ENCODE measurements around the gene MBNL1.
A peak's percentile ranks its signal among the peaks of the same experiment; 100 is the strongest.
"Not testable (repeated sequence)": the region's sequence is repeated elsewhere in the genome, so short reads cannot be mapped to it uniquely, and the experiment has no call there.

The MBNL1 gene

DNA sequence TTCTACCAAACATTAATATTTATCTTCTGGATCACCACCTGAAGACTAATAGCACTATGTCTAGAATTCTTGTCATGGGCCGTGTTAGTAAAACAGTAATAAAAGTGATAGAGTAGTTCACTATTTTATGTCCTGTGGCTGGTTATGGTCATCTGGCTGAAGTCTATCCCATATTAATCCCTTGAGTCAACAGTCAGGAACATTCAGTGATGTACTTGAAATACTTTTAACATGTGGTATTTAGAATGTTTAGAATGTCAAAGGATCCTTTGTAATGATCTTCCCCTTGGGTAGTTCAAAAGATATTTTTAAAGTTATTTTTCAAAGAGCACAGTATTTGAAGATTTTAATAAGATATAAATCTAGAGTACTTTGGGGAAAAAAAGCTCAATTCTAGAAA is 117.0 kb downstream of the MBNL1 start:
- Mint-ChIP-seq H3K9me3 (no peaks in the 10 kb centered on the region), H3K4me1 (ENCODE audit: low read depth) (peaks cover 35% of the 10 kb centered on the region), H3K27ac (no peak overlapping the region), H3K36me3 (ENCODE audit: low read depth) (peaks cover 29% of the 10 kb centered on the region), H3K4me3 (no peak overlapping the region), H3K27me3 (ENCODE audit: low read depth) (no peaks in the 10 kb centered on the region)
- DNase-seq (ENCODE audit: low spot score): no peak

DNA sequence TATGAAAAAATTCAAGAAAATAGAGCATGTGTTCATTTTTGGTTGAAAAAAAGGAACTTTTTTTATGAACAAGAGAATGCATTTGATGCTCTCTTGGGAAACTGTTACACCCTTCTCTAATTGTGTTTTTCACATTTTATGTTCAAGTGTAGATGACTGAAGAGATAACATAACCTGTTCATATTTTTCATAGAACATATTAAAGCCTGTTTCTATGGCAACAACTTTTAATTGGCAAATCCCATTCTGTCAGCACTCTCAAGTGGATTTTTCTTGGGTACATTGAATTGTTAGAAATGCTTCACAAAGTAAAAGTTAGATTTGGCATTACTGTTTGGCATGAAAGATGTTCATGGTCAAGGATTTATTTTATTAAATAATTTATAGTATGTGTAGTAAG is 117.5 kb downstream of the MBNL1 start:
- H3K9me3 Mint-ChIP-seq: no peaks in the 10 kb centered on the region
- no peak for DNase-seq (ENCODE audit: low spot score)
- peaks cover 29% of the 10 kb centered on the region for H3K36me3 Mint-ChIP-seq (ENCODE audit: low read depth)
- no peaks in the 10 kb centered on the region for H3K27me3 Mint-ChIP-seq (ENCODE audit: low read depth)
- H3K27ac Mint-ChIP-seq: no peak overlapping the region
- no peak overlapping the region for H3K4me3 Mint-ChIP-seq
- peaks cover 35% of the 10 kb centered on the region for H3K4me1 Mint-ChIP-seq (ENCODE audit: low read depth)

DNA sequence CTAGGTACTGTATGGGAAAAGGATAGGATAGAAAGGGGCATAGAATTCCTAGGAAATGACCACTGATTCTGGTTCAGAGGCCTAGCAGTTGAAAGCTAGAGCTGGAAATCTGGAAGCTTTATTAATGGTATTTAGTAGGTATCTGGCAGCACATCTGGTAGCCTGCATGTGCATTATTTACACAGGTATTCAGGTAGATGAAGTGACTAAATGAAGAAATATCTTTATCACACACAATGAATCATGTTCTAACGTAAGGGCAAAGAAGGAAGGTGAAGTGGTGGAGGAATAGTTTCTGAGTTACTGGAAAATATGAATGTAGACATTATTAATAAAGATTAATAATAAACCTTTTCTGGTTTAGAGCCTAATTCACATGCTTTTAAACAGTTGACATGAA is 119.9 kb downstream of the MBNL1 start:
- peaks cover 20% of the 10 kb centered on the region for H3K36me3 Mint-ChIP-seq (ENCODE audit: low read depth)
- no peak for DNase-seq (ENCODE audit: low spot score)
- H3K9me3 Mint-ChIP-seq: no peaks in the 10 kb centered on the region
- no peak overlapping the region for H3K4me3 Mint-ChIP-seq
- H3K27me3 Mint-ChIP-seq (ENCODE audit: low read depth): no peaks in the 10 kb centered on the region
- H3K27ac Mint-ChIP-seq: no peak overlapping the region
- peaks cover 28% of the 10 kb centered on the region for H3K4me1 Mint-ChIP-seq (ENCODE audit: low read depth)

DNA sequence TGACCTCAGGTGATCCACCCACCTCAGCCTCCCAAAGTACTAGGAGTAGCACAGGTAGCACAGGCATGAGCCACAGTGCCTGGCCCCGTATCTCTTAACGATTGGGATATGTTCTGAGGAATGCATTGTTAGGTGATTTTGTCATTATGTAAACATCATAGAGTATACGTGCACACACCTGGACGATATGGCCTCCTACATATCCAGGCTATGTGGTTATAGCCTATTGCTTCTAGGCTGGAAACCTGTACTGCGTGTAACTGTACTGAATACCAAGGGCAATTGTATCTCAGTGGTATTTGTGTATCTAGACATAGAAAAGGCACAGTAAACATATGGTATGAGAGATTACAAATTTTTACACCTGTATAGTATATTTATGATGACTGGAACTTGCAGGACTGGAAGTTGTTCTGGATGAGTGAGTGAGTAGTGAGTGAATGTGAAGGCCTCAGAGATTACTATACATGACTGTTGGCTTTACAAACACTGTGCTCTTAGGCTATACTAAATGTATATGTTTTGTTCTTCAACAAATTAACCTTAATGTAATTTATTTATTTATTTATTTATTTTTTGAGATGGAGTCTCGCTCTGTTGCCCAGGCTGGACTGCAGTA is 120.7 kb downstream of the MBNL1 start:
- peaks cover 24% of the 10 kb centered on the region for H3K4me1 Mint-ChIP-seq (ENCODE audit: low read depth)
- no peak for DNase-seq (ENCODE audit: low spot score)
- H3K4me3 Mint-ChIP-seq: no peak overlapping the region

DNA sequence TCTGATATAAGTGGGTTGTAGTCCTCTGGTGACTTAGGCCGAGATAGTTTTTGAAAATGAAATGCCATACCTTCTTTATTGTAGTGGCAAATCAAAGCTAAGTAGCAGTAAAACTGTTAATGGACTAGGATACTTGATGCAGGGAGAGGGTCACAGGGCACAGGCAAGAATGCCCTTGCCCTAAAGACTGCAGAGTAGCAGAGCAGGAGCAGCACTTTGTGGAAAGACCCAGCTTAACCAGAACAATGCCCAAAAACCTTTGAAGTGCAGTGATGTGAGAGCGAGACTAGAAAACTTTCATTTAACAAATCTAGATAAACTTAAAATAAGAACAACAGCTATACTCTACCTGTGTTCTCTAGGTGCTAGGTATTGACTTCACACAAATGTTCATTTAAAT is 121.9 kb downstream of the MBNL1 start:
- Mint-ChIP-seq H3K9me3 (no peaks in the 10 kb centered on the region), H3K36me3 (ENCODE audit: low read depth) (peaks cover 26% of the 10 kb centered on the region), H3K27ac (no peak overlapping the region), H3K4me3 (no peak overlapping the region), H3K27me3 (ENCODE audit: low read depth) (no peaks in the 10 kb centered on the region), H3K4me1 (ENCODE audit: low read depth) (peaks cover 21% of the 10 kb centered on the region)
- DNase-seq (ENCODE audit: low spot score): no peak

More for the DNA sequence above, 120.7 kb downstream of the MBNL1 start:
- H3K9me3 Mint-ChIP-seq: no peaks in the 10 kb centered on the region
- no peak overlapping the region for H3K27ac Mint-ChIP-seq
- peaks cover 22% of the 10 kb centered on the region for H3K36me3 Mint-ChIP-seq (ENCODE audit: low read depth)
- no peaks in the 10 kb centered on the region for H3K27me3 Mint-ChIP-seq (ENCODE audit: low read depth)

DNA sequence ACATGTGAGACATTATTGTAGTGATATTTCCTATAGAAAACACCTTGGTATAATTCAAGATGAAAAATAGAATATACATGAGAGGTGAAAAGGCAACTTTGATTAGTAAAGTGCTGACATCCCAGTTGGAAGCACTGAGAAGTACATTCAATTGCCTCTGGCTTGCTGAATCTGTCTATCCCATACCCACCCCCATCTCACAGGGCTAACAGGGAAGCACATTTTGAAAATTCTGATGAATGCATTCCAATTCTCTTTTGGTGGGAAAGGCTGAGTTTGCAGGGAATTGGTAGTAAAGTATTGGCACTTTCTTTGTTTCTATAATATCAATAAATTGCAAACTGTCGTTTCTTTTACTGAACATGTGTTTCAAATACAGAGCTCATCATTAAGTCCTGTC is 122.9 kb downstream of the MBNL1 start:
- no peak overlapping the region for H3K27ac Mint-ChIP-seq
- no peak for DNase-seq (ENCODE audit: low spot score)
- H3K4me1 Mint-ChIP-seq (ENCODE audit: low read depth): peaks cover 23% of the 10 kb centered on the region
- H3K36me3 Mint-ChIP-seq (ENCODE audit: low read depth): peaks cover 31% of the 10 kb centered on the region
- no peaks in the 10 kb centered on the region for H3K27me3 Mint-ChIP-seq (ENCODE audit: low read depth)
- H3K4me3 Mint-ChIP-seq: no peak overlapping the region
- no peaks in the 10 kb centered on the region for H3K9me3 Mint-ChIP-seq

DNA sequence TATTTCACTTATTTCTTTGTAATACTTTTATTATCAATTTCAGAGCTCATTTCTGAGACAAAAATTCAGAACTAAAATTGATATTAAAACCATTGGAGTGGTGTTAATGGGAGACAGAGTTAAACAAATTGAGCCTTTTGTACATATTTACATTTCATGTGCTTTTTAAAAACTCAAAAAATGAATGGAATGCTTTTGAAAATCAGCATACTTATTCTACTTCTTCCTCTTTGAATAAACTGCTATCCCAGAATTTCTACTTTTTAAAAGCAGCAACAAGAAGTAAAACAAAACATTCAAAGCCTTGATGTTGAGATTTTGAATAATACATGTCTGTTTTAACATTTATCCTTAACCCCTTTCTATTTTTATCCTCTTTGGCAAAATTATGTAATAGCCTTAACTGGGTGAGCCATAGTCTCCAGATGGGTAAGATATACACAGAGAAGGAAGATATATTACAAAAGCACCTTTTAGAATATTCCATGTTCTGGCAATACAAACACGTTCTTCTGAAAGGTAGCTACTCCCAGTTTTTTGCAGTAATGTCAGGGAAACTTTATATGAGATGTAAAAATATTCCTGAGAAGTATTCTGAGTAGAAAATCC is 123.6 kb downstream of the MBNL1 start:
- no peak overlapping the region for H3K4me3 Mint-ChIP-seq
- no peak for DNase-seq (ENCODE audit: low spot score)
- peaks cover 35% of the 10 kb centered on the region for H3K36me3 Mint-ChIP-seq (ENCODE audit: low read depth)
- H3K4me1 Mint-ChIP-seq (ENCODE audit: low read depth): peaks cover 23% of the 10 kb centered on the region
- no peaks in the 10 kb centered on the region for H3K9me3 Mint-ChIP-seq
- no peak overlapping the region for H3K27ac Mint-ChIP-seq
- H3K27me3 Mint-ChIP-seq (ENCODE audit: low read depth): no peaks in the 10 kb centered on the region

DNA sequence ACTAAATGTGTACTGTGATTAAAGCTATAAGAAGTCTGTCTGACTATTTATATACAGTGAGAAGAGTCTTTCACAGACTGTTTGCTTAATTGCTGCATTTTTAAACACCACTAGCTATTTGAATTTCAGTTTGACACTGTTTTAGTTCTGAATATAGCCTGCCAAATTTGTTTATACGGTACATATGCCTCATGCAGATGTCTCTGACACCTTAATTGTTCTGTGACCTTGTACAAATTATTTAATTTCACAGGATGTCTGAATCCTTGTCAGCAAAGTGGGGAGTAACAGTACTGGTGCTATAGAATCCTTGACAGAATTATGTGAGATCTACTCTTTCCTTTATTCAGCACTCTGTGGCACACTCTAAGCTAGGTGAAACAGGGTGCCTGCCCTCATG is 125.5 kb downstream of the MBNL1 start:
- no peak overlapping the region for H3K4me3 Mint-ChIP-seq
- peaks cover 26% of the 10 kb centered on the region for H3K4me1 Mint-ChIP-seq (ENCODE audit: low read depth)
- H3K36me3 Mint-ChIP-seq (ENCODE audit: low read depth): peaks cover 40% of the 10 kb centered on the region
- no peaks in the 10 kb centered on the region for H3K27me3 Mint-ChIP-seq (ENCODE audit: low read depth)
- no peak for DNase-seq (ENCODE audit: low spot score)
- H3K27ac Mint-ChIP-seq: no peak overlapping the region
- H3K9me3 Mint-ChIP-seq: no peaks in the 10 kb centered on the region

DNA sequence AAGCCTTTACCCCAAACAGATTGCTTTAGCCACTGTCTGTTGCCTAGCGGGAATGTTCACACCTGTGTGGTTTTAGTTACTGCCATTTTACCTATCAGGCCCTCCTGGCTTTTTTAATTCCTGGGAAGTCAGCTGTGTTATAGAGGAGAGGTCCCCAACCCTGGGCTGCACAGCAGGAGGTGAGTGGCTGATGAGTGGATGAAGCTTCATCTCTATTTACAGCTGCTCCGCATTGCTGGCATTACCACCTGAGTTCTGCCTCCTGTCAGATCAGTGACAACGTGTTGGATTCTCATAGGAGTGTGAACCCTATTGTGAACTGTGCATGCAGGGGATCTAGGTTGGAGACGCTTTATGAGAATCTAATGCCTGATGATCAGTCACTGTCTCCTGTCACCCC is 127.0 kb downstream of the MBNL1 start:
- H3K4me3 Mint-ChIP-seq: no peak overlapping the region
- no peaks in the 10 kb centered on the region for H3K9me3 Mint-ChIP-seq
- no peak for DNase-seq (ENCODE audit: low spot score)
- no peak overlapping the region for H3K27ac Mint-ChIP-seq
- H3K4me1 Mint-ChIP-seq (ENCODE audit: low read depth): peaks cover 33% of the 10 kb centered on the region
- H3K27me3 Mint-ChIP-seq (ENCODE audit: low read depth): no peaks in the 10 kb centered on the region
- H3K36me3 Mint-ChIP-seq (ENCODE audit: low read depth): peaks cover 41% of the 10 kb centered on the region

DNA sequence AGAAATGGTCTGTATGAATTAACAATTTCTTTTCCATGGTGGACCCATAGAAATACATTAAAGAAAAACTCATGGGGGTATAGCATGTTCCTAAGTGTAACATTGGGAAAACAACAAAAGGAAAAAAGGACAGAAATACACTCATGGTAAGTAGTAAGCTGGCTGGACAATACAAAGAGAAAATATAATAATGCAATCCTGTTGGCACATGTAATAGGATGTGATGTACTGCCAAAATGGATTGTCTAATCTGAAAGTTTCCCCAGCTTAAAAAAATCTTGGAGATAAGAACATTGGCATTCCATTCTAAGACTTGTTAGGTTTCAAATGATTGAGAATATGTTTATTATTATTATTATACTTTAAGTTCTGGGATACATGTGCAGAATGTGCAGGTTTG is 128.1 kb downstream of the MBNL1 start:
- H3K27ac Mint-ChIP-seq: no peak overlapping the region
- H3K36me3 Mint-ChIP-seq (ENCODE audit: low read depth): peaks cover 41% of the 10 kb centered on the region
- H3K4me1 Mint-ChIP-seq (ENCODE audit: low read depth): peaks cover 37% of the 10 kb centered on the region
- no peaks in the 10 kb centered on the region for H3K27me3 Mint-ChIP-seq (ENCODE audit: low read depth)
- no peaks in the 10 kb centered on the region for H3K9me3 Mint-ChIP-seq
- no peak for DNase-seq (ENCODE audit: low spot score)
- H3K4me3 Mint-ChIP-seq: no peak overlapping the region

DNA sequence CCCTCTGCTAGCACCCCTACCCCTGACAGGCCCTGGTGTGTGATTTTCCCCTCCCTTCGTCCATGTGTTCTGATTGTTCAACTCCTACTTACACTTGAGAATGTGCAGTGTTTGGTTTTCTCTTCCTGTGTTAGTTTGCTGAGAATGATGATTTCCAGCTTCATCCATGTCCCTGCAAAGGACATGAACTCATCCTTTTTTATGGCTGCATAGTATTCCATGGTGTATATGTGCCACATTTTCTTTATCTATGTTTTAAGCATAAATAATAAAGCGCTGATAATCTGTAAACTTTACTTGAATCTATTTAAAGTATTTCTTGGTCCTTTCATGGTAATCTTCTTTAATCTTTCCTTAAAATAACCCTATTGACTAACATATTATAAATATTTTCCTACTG is 128.6 kb downstream of the MBNL1 start:
- Mint-ChIP-seq H3K4me1 (ENCODE audit: low read depth) (peaks cover 39% of the 10 kb centered on the region), H3K36me3 (ENCODE audit: low read depth) (peaks cover 44% of the 10 kb centered on the region), H3K27ac (peak overlapping the region; percentile 49)
- not testable (repeated sequence) for H3K27me3 Mint-ChIP-seq (ENCODE audit: low read depth); H3K9me3 Mint-ChIP-seq; H3K4me3 Mint-ChIP-seq; DNase-seq (ENCODE audit: low spot score)

DNA sequence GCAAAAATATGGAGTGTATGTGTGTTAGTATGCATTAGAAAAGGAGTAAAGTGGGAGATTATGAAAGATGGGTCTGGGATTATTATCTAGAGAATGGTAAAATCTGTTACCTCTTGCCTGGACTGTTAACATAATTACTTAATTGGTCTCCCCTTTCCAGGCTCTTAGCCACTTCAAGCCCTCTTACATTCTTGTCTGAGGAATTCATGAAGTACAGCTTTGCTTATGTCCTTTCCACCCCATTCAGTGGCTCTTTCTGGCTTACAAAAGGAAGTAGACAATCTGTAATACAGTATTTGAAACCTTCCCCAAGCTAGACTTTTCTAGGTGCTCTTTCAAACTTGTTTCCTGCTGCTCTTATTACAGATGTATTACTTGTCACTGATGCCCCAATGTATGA is 129.8 kb downstream of the MBNL1 start:
- Mint-ChIP-seq H3K27ac (no peak overlapping the region), H3K4me1 (ENCODE audit: low read depth) (peaks cover 41% of the 10 kb centered on the region), H3K9me3 (no peaks in the 10 kb centered on the region), H3K36me3 (ENCODE audit: low read depth) (peaks cover 46% of the 10 kb centered on the region), H3K27me3 (ENCODE audit: low read depth) (no peaks in the 10 kb centered on the region), H3K4me3 (no peak overlapping the region)
- no peak for DNase-seq (ENCODE audit: low spot score)

DNA sequence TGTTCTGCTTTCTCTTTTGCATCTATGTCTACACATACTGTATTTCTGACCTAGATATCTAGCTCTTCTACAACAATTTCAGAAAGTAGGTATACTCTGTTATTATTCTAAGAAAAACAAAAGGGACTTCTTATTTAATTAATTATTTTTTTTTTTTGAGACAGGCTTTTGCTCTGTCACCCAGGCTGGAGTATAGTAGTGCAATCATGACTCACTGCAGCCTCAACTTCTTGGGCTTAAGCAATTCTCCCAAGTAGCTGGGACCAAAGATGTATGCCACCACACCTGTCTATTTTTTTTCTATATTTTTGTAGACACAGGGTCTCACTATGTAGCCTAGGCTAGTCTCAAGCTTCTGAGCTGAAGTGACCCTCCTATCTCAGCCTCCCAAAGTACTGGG is 130.6 kb downstream of the MBNL1 start:
- H3K9me3 Mint-ChIP-seq: no peaks in the 10 kb centered on the region
- H3K27me3 Mint-ChIP-seq (ENCODE audit: low read depth): no peaks in the 10 kb centered on the region
- H3K4me3 Mint-ChIP-seq: no peak overlapping the region
- DNase-seq (ENCODE audit: low spot score): no peak
- H3K27ac Mint-ChIP-seq: peak overlapping the region; percentile 34
- H3K36me3 Mint-ChIP-seq (ENCODE audit: low read depth): peaks cover 44% of the 10 kb centered on the region
- H3K4me1 Mint-ChIP-seq (ENCODE audit: low read depth): peaks cover 44% of the 10 kb centered on the region

DNA sequence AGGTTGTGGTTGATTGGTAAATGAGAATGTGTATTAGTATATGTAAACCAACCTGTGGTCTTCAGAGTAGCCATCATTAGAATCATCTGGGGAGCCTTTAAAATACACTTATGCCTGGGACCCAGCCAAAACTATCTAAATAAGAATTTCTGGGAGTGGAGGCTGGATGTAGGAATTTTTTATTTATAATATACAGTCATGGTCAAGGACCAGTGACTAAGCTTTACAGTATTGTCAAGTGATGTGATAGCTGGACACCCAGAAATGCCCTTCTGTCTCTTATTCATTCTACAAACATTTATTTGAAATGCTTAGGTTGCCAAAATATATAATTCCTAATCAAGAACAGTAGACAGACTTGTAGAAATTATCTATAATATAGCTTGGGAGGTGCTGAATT is 132.2 kb downstream of the MBNL1 start:
- Mint-ChIP-seq H3K4me1 (ENCODE audit: low read depth) (peaks cover 41% of the 10 kb centered on the region), H3K4me3 (no peak overlapping the region), H3K9me3 (no peaks in the 10 kb centered on the region), H3K27ac (no peak overlapping the region), H3K27me3 (ENCODE audit: low read depth) (no peaks in the 10 kb centered on the region), H3K36me3 (ENCODE audit: low read depth) (peaks cover 37% of the 10 kb centered on the region)
- DNase-seq (ENCODE audit: low spot score): no peak

Measured in T-helper 2 cell treated with Interferon-gamma antibody and Interleukin-4, amounts not matched to agents 5 μg/mL and 100 μg/mL, for 36 hours (primary cell).